Ecto neural progenitor cell (in vitro differentiated cells): ENCODE results near the gene ERI3.

Experiments
- DNase-seq: peaks from one replicate; pipeline ENCODE4 v3.0.0-alpha.2; 2018; ENCODE audit warnings: low spot score

Gene ERI3

GRCh38 chr1:44354840-44355581 is at the start of gene ERI3:
TSS of gene ERI3 (minus strand) at chr1:44355257. CDS start at chr1:44355026, 231 bp downstream.
- DNase-seq: peak; percentile 97

- no peak for DNase-seq
These were observed 46.5 kb upstream of the ERI3 start for GRCh38 chr1:44401256-44402228.

- DNase-seq: no peak
These were observed 35.2 kb upstream of the ERI3 start for GRCh38 chr1:44390277-44390676.

- no peak for DNase-seq
These were observed 34.4 kb upstream of the ERI3 start for GRCh38 chr1:44389437-44389836.

- DNase-seq: no peak
These were observed 33.5 kb upstream of the ERI3 start for GRCh38 chr1:44388551-44388950.

- DNase-seq: no peak
These were observed 25.7 kb upstream of the ERI3 start for GRCh38 chr1:44380666-44381177.

GRCh38 chr1:44377925-44378784 is 23.1 kb upstream of the ERI3 start:
- DNase-seq: peak; percentile 62

GRCh38 chr1:44375547-44375946 is 20.5 kb upstream of the ERI3 start:
- DNase-seq: no peak

GRCh38 chr1:44371206-44371605 is 16.1 kb upstream of the ERI3 start:
- DNase-seq: no peak

GRCh38 chr1:44368471-44369151 is 13.6 kb upstream of the ERI3 start:
- DNase-seq: no peak

- peak; percentile 22 for DNase-seq
These were observed 12.9 kb upstream of the ERI3 start for GRCh38 chr1:44367944-44368343.

GRCh38 chr1:44366371-44366975 is 11.4 kb upstream of the ERI3 start:
- no peak for DNase-seq

- no peak for DNase-seq
These were observed 6.4 kb upstream of the ERI3 start for GRCh38 chr1:44361478-44361877.

- DNase-seq: no peak
These were observed 4.3 kb upstream of the ERI3 start for GRCh38 chr1:44359234-44359935.

GRCh38 chr1:44357710-44358109 is 2.7 kb upstream of the ERI3 start:
- DNase-seq: no peak

- DNase-seq: no peak
These were observed 687 bp upstream of the ERI3 start for GRCh38 chr1:44355582-44356305.

GRCh38 chr1:44354268-44354839 is 703 bp downstream of the ERI3 start:
- no peak for DNase-seq

GRCh38 chr1:44353604-44354003 is 1.5 kb downstream of the ERI3 start:
- DNase-seq: no peak

- no peak for DNase-seq
These were observed 3.8 kb downstream of the ERI3 start for GRCh38 chr1:44351289-44351688.
